Body of pancreas (tissue), 4 donors: ENCODE results near the gene PKIB.

Experiments
- CTCF ChIP-seq, 7 experiments: fragments of 450-650 bp in 4 of 7; fragments of 200-600 bp in 3 of 7; sonication (generic) in 3 of 7; IDR thresholded peaks; one replicate each; pipeline ENCODE4 v1.5.1; 2016 to 2019; ENCODE audit warnings: antibody characterized with exemption in 7 of 7
- POLR2A ChIP-seq, 3 donors: fragments of 450-650 bp; IDR thresholded peaks; one replicate each; pipeline ENCODE4 v1.6.1; 2016; ENCODE audit warnings: antibody characterized with exemption in 3 of 3, mild to moderate bottlenecking in 2 of 3

DNA sequence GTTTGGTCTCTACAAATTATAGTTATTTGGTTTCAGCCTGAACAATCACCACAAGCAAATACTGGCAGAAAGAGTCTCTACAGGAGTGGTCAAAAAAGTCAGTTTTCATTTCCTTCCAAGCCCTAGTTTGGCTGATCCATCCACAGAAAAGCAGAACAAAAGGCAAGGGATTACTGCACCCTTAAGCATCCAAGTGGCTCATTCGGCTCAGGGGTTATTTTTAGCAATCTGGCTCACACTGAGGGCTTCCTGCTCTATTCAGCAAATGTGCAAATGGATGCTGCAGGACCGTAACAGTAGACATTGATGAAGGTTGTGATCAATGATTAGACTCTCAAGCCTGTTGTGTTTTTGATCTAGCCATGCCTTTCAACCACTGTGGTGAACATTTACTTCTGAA, 107.1 kb downstream of the PKIB start:
- TF ChIP-seq POLR2A (IDR thresholded peaks at IDR 0.05) (no peak), CTCF (IDR thresholded peaks at IDR 0.05) (no peak)
